Gastroesophageal sphincter (tissue), 3 donors: ENCODE results near the gene TRMT44.

Experiments
- EP300 ChIP-seq: sonication (generic); formaldehyde crosslinking; IDR thresholded peaks from one replicate; pipeline ENCODE4 v1.6.1; 2017; ENCODE audit warnings: antibody characterized with exemption, mild to moderate bottlenecking
- POLR2A ChIP-seq, 2 donors: fragments of 450-650 bp; IDR thresholded peaks; one replicate each; pipeline ENCODE4 v1.6.1; 2017; ENCODE audit warnings: antibody characterized with exemption in 2 of 2, mild to moderate bottlenecking in 2 of 2, moderate library complexity in 1 of 2
- POLR2AphosphoS5 ChIP-seq: sonication (generic); formaldehyde crosslinking; IDR thresholded peaks from one replicate; pipeline ENCODE4 v1.6.1; 2017; ENCODE audit warnings: antibody characterized with exemption
- TF ChIP-seq, protein P1 (sequence below), 4 experiments: fragments of 200-600 bp in 2 of 4; fragments of 450-650 bp in 2 of 4; sonication (generic) in 1 of 4; IDR thresholded peaks; one replicate each; pipeline ENCODE4 v1.5.1; 2017 to 2019; ENCODE audit warnings: antibody characterized with exemption in 4 of 4, mild to moderate bottlenecking in 2 of 4, moderate library complexity in 2 of 4

DNA sequence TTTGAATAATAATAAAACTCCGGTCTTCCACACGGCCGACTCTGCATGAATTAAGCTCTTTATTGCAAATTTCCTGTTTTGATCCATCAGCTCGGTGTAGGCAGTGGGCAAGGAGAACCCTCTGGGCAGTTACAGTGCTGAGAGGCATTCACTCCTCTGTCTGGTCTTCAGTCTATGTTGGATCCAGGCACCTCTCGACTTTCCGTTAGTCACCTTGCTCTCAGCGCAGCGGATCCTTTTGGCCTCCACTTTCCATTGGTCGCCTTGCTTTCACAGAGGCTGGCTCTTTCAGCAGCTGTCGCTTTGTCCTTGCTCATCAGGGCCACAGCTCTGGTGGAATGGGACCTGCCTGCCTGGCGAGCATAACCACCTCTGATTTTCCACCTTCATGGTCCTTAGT, 52.9 kb downstream of the TRMT44 start:
- TF ChIP-seq, protein P1, sequence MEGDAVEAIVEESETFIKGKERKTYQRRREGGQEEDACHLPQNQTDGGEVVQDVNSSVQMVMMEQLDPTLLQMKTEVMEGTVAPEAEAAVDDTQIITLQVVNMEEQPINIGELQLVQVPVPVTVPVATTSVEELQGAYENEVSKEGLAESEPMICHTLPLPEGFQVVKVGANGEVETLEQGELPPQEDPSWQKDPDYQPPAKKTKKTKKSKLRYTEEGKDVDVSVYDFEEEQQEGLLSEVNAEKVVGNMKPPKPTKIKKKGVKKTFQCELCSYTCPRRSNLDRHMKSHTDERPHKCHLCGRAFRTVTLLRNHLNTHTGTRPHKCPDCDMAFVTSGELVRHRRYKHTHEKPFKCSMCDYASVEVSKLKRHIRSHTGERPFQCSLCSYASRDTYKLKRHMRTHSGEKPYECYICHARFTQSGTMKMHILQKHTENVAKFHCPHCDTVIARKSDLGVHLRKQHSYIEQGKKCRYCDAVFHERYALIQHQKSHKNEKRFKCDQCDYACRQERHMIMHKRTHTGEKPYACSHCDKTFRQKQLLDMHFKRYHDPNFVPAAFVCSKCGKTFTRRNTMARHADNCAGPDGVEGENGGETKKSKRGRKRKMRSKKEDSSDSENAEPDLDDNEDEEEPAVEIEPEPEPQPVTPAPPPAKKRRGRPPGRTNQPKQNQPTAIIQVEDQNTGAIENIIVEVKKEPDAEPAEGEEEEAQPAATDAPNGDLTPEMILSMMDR (IDR thresholded peaks at IDR 0.05): no peak
- TF ChIP-seq POLR2A (IDR thresholded peaks at IDR 0.05) (no peak), EP300 (no peak), POLR2AphosphoS5 (no peak)
